ENCODE data around the gene B4GALT6. TPM values are rescaled to one million over a fixed set of nuclear protein-coding genes. Genes with fewer than 3 reads are reported as not detected.

Gene B4GALT6
- total and polyA plus RNA-seq, 2 of the 13 experiments (the other 11 are each of a cell fraction or from before 2014, with no cell fraction given) = 1.9 to 3.3 TPM

- FAIRE-seq (no peak), DNase-seq (ENCODE audit: low spot score) (no peak), ATAC-seq (no peak)
- in situ Hi-C loops (cut with HindIII; ENCODE audit: extremely low pct_ligation_motif_present, low pct_unique_long_range_greater_than_20kb) (no loop called here), intact Hi-C loops (cut with micrococcal nuclease; ENCODE audit: unreplicated experiment) (loop anchor here (10.0 kb wide), 1 partner anchor 88 kb away; the partner anchor contains the start of gene TTR)
- peaks cover 33% of the 10 kb centered on the region for H3K4me1 ChIP-seq (ENCODE audit: insufficient read depth, low read length)
- H3K9me3 ChIP-seq (ENCODE audit: low read length) = no peaks in the 10 kb centered on the region
- no peak for TF ChIP-seq ZNF567 (CRISPR knock-in tag; IDR thresholded peaks at IDR 0.05; ENCODE audit: borderline replicate concordance)
- TF ChIP-seq ATF1 (CRISPR knock-in tag; IDR thresholded peaks at IDR 0.05) = no peak
- no peak for TF ChIP-seq ZNF207 (IDR thresholded peaks at IDR 0.05; ENCODE audit: borderline replicate concordance)
- TF ChIP-seq ZNF552 (CRISPR knock-in tag; IDR thresholded peaks at IDR 0.05; ENCODE audit: borderline replicate concordance) = no peak
- H3K27me3 ChIP-seq (ENCODE audit: control insufficient read depth in 1 of 2, insufficient read depth in 2 of 2, low read length in 2 of 2) = no peaks in the 10 kb centered on the region
- BruUV-seq (replicated peaks) = no TSS peak
- H4K20me1 ChIP-seq (ENCODE audit: insufficient read depth, low read length) = no peaks in the 10 kb centered on the region
- no peak overlapping the region for H3K27ac ChIP-seq (ENCODE audit: extremely low read length, insufficient read depth, low read length)
- CTCF ChIA-PET (ENCODE audit: low intra/inter-chr PET ratio, low total read pairs) = no interaction called here
- POLR2A ChIA-PET = no interaction called here
- H3K4me3 ChIP-seq (replicated peaks in 1 of 3; ENCODE audit: insufficient read depth in 1 of 3, low read depth in 2 of 3, low read length in 3 of 3) = no peak overlapping the region; a peak in 1 of 6 replicates
- H3K4me2 ChIP-seq (ENCODE audit: low read depth, low read length) = peak overlapping the region; percentile 79; the same call in 1 of the 2 replicates
- no peak overlapping the region for H2AFZ ChIP-seq (ENCODE audit: low read length)
- 64% methylated on average over 5 of the region's 5 CpGs for WGBS (ENCODE audit: low lambda C conversion rate)
- H3K9ac ChIP-seq (ENCODE audit: insufficient read depth, low read depth, low read length) = no peak overlapping the region
- H3K36me3 ChIP-seq (replicated peaks in 1 of 2; ENCODE audit: control insufficient read depth in 1 of 2, insufficient read depth in 2 of 2, low read length in 2 of 2) = no peaks in the 10 kb centered on the region
- H3K79me2 ChIP-seq (ENCODE audit: insufficient read depth, low read length) = no peaks in the 10 kb centered on the region
These were observed 1.3 kb downstream of the B4GALT6 start for GRCh38 chr18:31683106-31683505.

GRCh38 chr18:31680831-31681568, 3.4 kb downstream of the B4GALT6 start:
- Histone ChIP-seq H3K9me3 (ENCODE audit: low read length) (no peaks in the 10 kb centered on the region), H3K27me3 (ENCODE audit: control insufficient read depth in 1 of 2, insufficient read depth in 2 of 2, low read length in 2 of 2) (no peaks in the 10 kb centered on the region), H3K36me3 (replicated peaks in 1 of 2; ENCODE audit: control insufficient read depth in 1 of 2, insufficient read depth in 2 of 2, low read length in 2 of 2) (no peaks in the 10 kb centered on the region), H3K27ac (ENCODE audit: extremely low read length, insufficient read depth, low read length) (no peak overlapping the region), H3K4me1 (ENCODE audit: insufficient read depth, low read length) (peaks cover 22% of the 10 kb centered on the region), H3K9ac (ENCODE audit: insufficient read depth, low read depth, low read length) (no peak overlapping the region), H3K79me2 (ENCODE audit: insufficient read depth, low read length) (no peaks in the 10 kb centered on the region), H3K4me3 (replicated peaks in 1 of 3; ENCODE audit: insufficient read depth in 1 of 3, low read depth in 2 of 3, low read length in 3 of 3) (no peak overlapping the region), H2AFZ (ENCODE audit: low read length) (no peak overlapping the region), H3K4me2 (ENCODE audit: low read depth, low read length) (no peak overlapping the region), H4K20me1 (ENCODE audit: insufficient read depth, low read length) (no peaks in the 10 kb centered on the region)
- intact Hi-C loops (cut with micrococcal nuclease; ENCODE audit: unreplicated experiment) = loop anchor here (10.0 kb wide), 1 partner anchor 86 kb away; the partner anchor contains the start of gene TTR
- WGBS (ENCODE audit: low lambda C conversion rate) = 43% methylated on average over 2 of the region's 2 CpGs
- POLR2A ChIA-PET = no interaction called here
- DNase-seq (ENCODE audit: low spot score) (no peak), ATAC-seq (peak; percentile 48), FAIRE-seq (peak; percentile 54)
- no peak for TF ChIP-seq LRRFIP1 (CRISPR knock-in tag; conservative IDR thresholded peaks at IDR 0.05)
- TF ChIP-seq CENPX (CRISPR knock-in tag; IDR thresholded peaks at IDR 0.05) = no peak
- peak; percentile 36 for TF ChIP-seq CTCF (CRISPR knock-in tag; IDR thresholded peaks at IDR 0.05)
- in situ Hi-C loops (cut with HindIII; ENCODE audit: extremely low pct_ligation_motif_present, low pct_unique_long_range_greater_than_20kb) = no loop called here
- no TSS peak for BruUV-seq (replicated peaks)
- CTCF ChIA-PET (ENCODE audit: low intra/inter-chr PET ratio, low total read pairs) = no interaction called here

Data from HepG2 (cell line).